HepG2 (cell line): ENCODE measurements around the gene TAOK3. TPM values are rescaled to one million over a fixed set of nuclear protein-coding genes. Genes with fewer than 3 reads are reported as not detected.

Experiments used
- FOXP1 ChIP-seq, 2 experiments: fragments of 450-650 bp in 1 of 2; IDR thresholded peaks; 2 replicates each; pipeline ENCODE4 v1.6.1; 2017 to 2018; ENCODE audit warnings: antibody characterized with exemption in 1 of 2
- GABPB1 ChIP-seq: IDR thresholded peaks from 2 replicates; pipeline ENCODE4 v1.6.1; 2016; ENCODE audit warnings: mild to moderate bottlenecking, missing genetic modification reagents, moderate library complexity, missing compliant biosample characterization
- HHEX ChIP-seq: IDR thresholded peaks from 2 replicates; pipeline ENCODE4 v1.6.1; 2016; ENCODE audit warnings: control low read depth
- IRF2 ChIP-seq: IDR thresholded peaks from 2 replicates; pipeline ENCODE4 v1.6.1; 2018; ENCODE audit warnings: missing genetic modification reagents, missing compliant biosample characterization
- JUN ChIP-seq: sonication (generic); formaldehyde crosslinking; IDR thresholded peaks from 2 replicates; pipeline ENCODE4 v1.4.0; 2020; ENCODE audit warnings: mild to moderate bottlenecking, missing genetic modification reagents
- KAT2B ChIP-seq: fragments of 150-350 bp; IDR thresholded peaks from 2 replicates; pipeline ENCODE4 v1.6.1; 2014; ENCODE audit warnings: low read depth, low read length, borderline replicate concordance
- KMT2B ChIP-seq: IDR thresholded peaks from 2 replicates; pipeline ENCODE4 v1.6.1; 2016; ENCODE audit warnings: missing genetic modification reagents, missing compliant biosample characterization
- RFXAP ChIP-seq: sonication (generic); formaldehyde crosslinking; IDR thresholded peaks from 2 replicates; pipeline ENCODE4 v1.4.0; 2020; ENCODE audit warnings: missing genetic modification reagents, borderline replicate concordance
- SALL1 ChIP-seq: sonication (generic); formaldehyde crosslinking; IDR thresholded peaks from 2 replicates; pipeline ENCODE4 v1.8.0; 2022; ENCODE audit warnings: mild to moderate bottlenecking, missing genetic modification reagents
- TBX3 ChIP-seq: fragments of 450-650 bp; IDR thresholded peaks from 2 replicates; pipeline ENCODE4 v1.6.1; 2017; ENCODE audit warnings: antibody characterized with exemption, mild to moderate bottlenecking, inconsistent platforms, borderline replicate concordance
- TGIF2 ChIP-seq: IDR thresholded peaks from 2 replicates; pipeline ENCODE4 v1.6.1; 2016; ENCODE audit warnings: control low read depth, missing compliant biosample characterization
- ZFP41 ChIP-seq: sonication (generic); formaldehyde crosslinking; IDR thresholded peaks from 2 replicates; pipeline ENCODE4 v1.4.0; 2020; ENCODE audit warnings: mild to moderate bottlenecking, missing genetic modification reagents, borderline replicate concordance
- ZNF558 ChIP-seq: sonication (generic); formaldehyde crosslinking; IDR thresholded peaks from 2 replicates; pipeline ENCODE4 v1.9.0; 2022; ENCODE audit warnings: mild to moderate bottlenecking, missing genetic modification reagents, borderline replicate concordance
- ZNF678 ChIP-seq: sonication (generic); formaldehyde crosslinking; IDR thresholded peaks from 2 replicates; pipeline ENCODE4 v1.4.0; 2020; ENCODE audit warnings: mild to moderate bottlenecking, missing genetic modification reagents
- polyA plus RNA-seq, 8 experiments: library from polyadenylated mRNA; depleted of rRNA in 3 of 8; stranded (reverse) in 7 of 8; unstranded in 1 of 8; fragments of >200 nt; fragmentation: Illumina TruSeq in 4 of 8; extraction: Trizol in 4 of 8; gene quantifications; 2 replicates each; pipeline versions ENCODE4 v1.2.1 to v1.2.3, GENCODE V29; 2011 to 2016; ENCODE audit warnings: low read depth in 4 of 8, missing spikeins in 1 of 8, mixed read lengths in 1 of 8; ENCODE audit not compliant: insufficient read depth in 1 of 8
- total RNA-seq, 5 experiments: library from RNA; depleted of rRNA; stranded (reverse); fragments of >200 nt; fragmentation: Illumina TruSeq; extraction: Trizol; gene quantifications; 2 replicates each; pipeline ENCODE4 v1.2.3, GENCODE V29; 2016; ENCODE audit warnings: low read depth in 1 of 5
- TF ChIP-seq, protein P1 (sequence below): sonication (generic); formaldehyde crosslinking; IDR thresholded peaks from 2 replicates; pipeline ENCODE4 v1.9.0; 2022; ENCODE audit warnings: low read depth, missing genetic modification reagents
- TF ChIP-seq, protein P2 (sequence below): sonication (generic); formaldehyde crosslinking; IDR thresholded peaks from 2 replicates; pipeline ENCODE4 v1.5.0; 2020; ENCODE audit warnings: mild to moderate bottlenecking, missing genetic modification reagents, borderline replicate concordance
- TF ChIP-seq, protein P3 (sequence below): sonication (generic); formaldehyde crosslinking; conservative IDR thresholded peaks from 2 replicates; pipeline ENCODE4 v1.8.0; 2022; ENCODE audit warnings: low read depth, missing genetic modification reagents

The TAOK3 gene
- total and polyA plus RNA-seq, 2 of the 13 experiments (the other 11 are each of a cell fraction or from before 2014, with no cell fraction given), result 10.4 to 12.3 TPM

DNA sequence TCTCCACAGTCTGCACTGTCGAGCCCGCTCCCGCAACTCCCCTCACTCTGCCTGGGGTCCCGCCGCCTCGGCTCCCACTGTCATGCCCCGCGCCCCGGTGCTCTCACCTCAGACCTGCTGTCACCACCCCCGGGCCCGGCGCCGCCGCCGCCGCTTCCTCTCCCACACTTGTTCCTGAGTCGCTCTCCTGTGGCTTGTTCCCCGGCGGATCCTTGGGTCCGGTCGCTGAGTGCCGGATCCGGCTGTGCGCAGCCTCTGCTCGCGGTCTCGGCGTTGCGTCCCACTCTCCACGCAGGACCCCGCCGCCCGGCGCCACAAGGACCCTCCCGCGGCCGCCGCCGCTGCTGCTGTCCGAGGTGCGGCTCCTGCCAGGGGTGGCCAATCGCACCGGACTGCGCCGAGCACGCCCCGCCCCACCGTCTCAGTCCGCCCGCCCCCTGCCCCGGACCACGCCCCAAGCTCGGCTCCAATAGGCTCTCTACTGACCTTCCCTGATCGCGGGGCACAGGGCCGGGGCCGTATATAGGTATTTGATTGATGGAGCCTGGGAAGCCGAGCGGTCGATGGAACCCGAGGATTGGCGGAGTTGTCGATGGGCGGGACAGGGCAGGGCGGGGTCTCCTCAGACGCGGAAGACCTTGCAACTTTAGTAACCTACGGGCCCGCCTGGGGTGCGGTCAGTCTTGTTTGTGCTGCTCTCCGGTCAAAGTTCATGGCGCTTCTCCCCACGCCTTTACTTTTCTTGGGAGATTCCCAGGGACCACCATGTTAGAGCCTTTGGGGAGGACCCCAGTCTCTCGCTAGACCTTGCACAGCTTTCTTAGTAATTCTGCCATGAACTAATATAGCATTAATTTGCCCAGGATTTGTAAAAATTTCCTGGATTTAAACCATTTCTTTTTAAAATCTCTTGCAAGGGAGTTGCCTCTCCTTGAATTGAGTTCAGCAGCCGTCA lies at the start of gene TAOK3 (continued):
- TF ChIP-seq SALL1 (CRISPR knock-in tag) (peak; percentile 70), ZFP41 (no peak), HHEX (CRISPR knock-in tag) (no peak), IRF2 (0 out of 2 replicates have a peak, but pooled peaks have one; percentile 27), ZNF558 (0 out of 2 replicates have a peak, but pooled peaks have one; percentile 54), RFXAP (CRISPR knock-in tag) (peak; percentile 90), FOXP1 (IDR thresholded peaks at IDR 0.05) (no peak), FOXP1 (CRISPR knock-in tag; IDR thresholded peaks at IDR 0.05) (no peak), TBX3 (peak; percentile 14; the same call in 1 of the 2 replicates), JUN (CRISPR knock-in tag) (no peak), TGIF2 (CRISPR knock-in tag) (peak; percentile 48; the same call in 1 of the 2 replicates), KAT2B (peak; percentile 62; the same call in 1 of the 2 replicates), ZNF678 (CRISPR knock-in tag) (no peak), GABPB1 (CRISPR knock-in tag) (peak; percentile 67), KMT2B (CRISPR knock-in tag) (peak; percentile 85)
- TF ChIP-seq, protein P1, sequence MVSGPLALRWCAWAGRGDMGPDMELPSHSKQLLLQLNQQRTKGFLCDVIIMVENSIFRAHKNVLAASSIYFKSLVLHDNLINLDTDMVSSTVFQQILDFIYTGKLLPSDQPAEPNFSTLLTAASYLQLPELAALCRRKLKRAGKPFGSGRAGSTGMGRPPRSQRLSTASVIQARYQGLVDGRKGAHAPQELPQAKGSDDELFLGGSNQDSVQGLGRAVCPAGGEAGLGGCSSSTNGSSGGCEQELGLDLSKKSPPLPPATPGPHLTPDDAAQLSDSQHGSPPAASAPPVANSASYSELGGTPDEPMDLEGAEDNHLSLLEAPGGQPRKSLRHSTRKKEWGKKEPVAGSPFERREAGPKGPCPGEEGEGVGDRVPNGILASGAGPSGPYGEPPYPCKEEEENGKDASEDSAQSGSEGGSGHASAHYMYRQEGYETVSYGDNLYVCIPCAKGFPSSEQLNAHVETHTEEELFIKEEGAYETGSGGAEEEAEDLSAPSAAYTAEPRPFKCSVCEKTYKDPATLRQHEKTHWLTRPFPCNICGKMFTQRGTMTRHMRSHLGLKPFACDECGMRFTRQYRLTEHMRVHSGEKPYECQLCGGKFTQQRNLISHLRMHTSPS (CRISPR knock-in tag), result no peak
- TF ChIP-seq, protein P2, sequence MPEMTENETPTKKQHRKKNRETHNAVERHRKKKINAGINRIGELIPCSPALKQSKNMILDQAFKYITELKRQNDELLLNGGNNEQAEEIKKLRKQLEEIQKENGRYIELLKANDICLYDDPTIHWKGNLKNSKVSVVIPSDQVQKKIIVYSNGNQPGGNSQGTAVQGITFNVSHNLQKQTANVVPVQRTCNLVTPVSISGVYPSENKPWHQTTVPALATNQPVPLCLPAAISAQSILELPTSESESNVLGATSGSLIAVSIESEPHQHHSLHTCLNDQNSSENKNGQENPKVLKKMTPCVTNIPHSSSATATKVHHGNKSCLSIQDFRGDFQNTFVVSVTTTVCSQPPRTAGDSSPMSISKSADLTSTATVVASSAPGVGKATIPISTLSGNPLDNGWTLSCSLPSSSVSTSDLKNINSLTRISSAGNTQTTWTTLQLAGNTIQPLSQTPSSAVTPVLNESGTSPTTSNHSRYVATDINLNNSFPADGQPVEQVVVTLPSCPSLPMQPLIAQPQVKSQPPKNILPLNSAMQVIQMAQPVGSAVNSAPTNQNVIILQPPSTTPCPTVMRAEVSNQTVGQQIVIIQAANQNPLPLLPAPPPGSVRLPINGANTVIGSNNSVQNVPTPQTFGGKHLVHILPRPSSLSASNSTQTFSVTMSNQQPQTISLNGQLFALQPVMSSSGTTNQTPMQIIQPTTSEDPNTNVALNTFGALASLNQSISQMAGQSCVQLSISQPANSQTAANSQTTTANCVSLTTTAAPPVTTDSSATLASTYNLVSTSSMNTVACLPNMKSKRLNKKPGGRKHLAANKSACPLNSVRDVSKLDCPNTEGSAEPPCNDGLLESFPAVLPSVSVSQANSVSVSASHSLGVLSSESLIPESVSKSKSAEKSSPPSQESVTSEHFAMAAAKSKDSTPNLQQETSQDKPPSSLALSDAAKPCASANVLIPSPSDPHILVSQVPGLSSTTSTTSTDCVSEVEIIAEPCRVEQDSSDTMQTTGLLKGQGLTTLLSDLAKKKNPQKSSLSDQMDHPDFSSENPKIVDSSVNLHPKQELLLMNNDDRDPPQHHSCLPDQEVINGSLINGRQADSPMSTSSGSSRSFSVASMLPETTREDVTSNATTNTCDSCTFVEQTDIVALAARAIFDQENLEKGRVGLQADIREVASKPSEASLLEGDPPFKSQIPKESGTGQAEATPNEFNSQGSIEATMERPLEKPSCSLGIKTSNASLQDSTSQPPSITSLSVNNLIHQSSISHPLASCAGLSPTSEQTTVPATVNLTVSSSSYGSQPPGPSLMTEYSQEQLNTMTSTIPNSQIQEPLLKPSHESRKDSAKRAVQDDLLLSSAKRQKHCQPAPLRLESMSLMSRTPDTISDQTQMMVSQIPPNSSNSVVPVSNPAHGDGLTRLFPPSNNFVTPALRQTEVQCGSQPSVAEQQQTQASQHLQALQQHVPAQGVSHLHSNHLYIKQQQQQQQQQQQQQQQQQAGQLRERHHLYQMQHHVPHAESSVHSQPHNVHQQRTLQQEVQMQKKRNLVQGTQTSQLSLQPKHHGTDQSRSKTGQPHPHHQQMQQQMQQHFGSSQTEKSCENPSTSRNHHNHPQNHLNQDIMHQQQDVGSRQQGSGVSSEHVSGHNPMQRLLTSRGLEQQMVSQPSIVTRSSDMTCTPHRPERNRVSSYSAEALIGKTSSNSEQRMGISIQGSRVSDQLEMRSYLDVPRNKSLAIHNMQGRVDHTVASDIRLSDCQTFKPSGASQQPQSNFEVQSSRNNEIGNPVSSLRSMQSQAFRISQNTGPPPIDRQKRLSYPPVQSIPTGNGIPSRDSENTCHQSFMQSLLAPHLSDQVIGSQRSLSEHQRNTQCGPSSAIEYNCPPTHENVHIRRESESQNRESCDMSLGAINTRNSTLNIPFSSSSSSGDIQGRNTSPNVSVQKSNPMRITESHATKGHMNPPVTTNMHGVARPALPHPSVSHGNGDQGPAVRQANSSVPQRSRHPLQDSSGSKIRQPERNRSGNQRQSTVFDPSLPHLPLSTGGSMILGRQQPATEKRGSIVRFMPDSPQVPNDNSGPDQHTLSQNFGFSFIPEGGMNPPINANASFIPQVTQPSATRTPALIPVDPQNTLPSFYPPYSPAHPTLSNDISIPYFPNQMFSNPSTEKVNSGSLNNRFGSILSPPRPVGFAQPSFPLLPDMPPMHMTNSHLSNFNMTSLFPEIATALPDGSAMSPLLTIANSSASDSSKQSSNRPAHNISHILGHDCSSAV (CRISPR knock-in tag), result no peak
- TF ChIP-seq, protein P3, sequence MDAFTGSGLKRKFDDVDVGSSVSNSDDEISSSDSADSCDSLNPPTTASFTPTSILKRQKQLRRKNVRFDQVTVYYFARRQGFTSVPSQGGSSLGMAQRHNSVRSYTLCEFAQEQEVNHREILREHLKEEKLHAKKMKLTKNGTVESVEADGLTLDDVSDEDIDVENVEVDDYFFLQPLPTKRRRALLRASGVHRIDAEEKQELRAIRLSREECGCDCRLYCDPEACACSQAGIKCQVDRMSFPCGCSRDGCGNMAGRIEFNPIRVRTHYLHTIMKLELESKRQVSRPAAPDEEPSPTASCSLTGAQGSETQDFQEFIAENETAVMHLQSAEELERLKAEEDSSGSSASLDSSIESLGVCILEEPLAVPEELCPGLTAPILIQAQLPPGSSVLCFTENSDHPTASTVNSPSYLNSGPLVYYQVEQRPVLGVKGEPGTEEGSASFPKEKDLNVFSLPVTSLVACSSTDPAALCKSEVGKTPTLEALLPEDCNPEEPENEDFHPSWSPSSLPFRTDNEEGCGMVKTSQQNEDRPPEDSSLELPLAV (CRISPR knock-in tag), result no peak
